HG02571 (cell line): ENCODE measurements around the gene POM121.
A peak's percentile ranks its signal among the peaks of the same experiment; 100 is the strongest.
"Not testable (repeated sequence)": the region's sequence is repeated elsewhere in the genome, so short reads cannot be mapped to it uniquely, and the experiment has no call there.

Source experiments
- ATAC-seq: cut with Tn5 transposase; IDR thresholded peaks from one replicate; pipeline ENCODE4 v1.9.1; 2021; ENCODE audit warnings: mild to moderate bottlenecking, moderate library complexity; ENCODE audit not compliant: unreplicated experiment

POM121 gene

GRCh38 chr7:72924733-72925545, at the start of gene POM121:
Gene POM121, plus strand, starts transcription at chr7:72925095. Its CDS starts 27 bp downstream, at chr7:72925122.
- ATAC-seq, result peak; percentile 82

- ATAC-seq, result peak; percentile 100
Observed at GRCh38 chr7:72879079-72879736, 45.7 kb upstream of the POM121 start.

- not testable (repeated sequence) for ATAC-seq
Observed at GRCh38 chr7:72879737-72880215, 45.1 kb upstream of the POM121 start.

- ATAC-seq, result not testable (repeated sequence)
Observed at GRCh38 chr7:72891750-72892149, 33.1 kb upstream of the POM121 start.

- ATAC-seq, result not testable (repeated sequence)
Observed at GRCh38 chr7:72904740-72905139, 20.2 kb upstream of the POM121 start.

DNA sequence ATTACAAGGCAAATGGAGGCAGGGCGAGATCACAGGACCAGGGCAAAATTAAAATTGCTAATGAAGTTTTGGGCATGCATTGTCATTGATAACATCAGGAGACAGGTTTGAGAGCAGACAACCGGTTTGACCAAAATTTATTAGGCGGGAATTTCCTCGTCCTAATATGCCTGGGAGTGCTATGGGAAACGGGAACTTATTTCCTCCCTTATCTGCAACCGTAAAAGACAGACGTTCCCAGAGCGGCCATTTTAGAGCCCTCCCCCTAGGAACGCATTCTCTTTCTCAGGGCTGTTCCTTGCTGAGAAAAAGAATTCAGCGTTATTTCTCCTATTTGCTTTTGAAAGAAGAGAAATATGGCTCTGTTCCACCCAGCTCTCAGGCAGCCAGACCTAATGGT, 16.5 kb upstream of the POM121 start:
- ATAC-seq, result not testable (repeated sequence)

GRCh38 chr7:72911395-72911794, 13.5 kb upstream of the POM121 start:
- not testable (repeated sequence) for ATAC-seq

DNA sequence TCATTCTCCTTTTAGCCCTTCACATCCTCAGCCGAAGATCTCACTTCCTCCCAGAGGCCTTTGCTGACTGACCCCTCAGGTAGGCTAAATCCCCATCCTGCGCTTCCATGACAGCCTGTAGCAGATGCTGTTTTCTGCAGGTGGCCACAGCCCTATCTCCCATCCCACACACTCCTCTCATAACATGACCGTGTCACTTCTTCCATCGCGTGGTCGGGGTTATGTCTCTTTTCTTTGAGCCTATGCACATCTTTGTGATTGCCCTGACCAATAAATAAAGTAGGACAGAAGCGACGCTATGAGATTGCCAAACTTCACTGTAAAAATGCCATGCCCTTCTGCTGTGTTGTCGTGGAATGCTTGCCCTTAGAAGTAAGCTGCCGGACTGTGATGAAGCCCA, 11.1 kb upstream of the POM121 start:
- ATAC-seq, result not testable (repeated sequence)

DNA sequence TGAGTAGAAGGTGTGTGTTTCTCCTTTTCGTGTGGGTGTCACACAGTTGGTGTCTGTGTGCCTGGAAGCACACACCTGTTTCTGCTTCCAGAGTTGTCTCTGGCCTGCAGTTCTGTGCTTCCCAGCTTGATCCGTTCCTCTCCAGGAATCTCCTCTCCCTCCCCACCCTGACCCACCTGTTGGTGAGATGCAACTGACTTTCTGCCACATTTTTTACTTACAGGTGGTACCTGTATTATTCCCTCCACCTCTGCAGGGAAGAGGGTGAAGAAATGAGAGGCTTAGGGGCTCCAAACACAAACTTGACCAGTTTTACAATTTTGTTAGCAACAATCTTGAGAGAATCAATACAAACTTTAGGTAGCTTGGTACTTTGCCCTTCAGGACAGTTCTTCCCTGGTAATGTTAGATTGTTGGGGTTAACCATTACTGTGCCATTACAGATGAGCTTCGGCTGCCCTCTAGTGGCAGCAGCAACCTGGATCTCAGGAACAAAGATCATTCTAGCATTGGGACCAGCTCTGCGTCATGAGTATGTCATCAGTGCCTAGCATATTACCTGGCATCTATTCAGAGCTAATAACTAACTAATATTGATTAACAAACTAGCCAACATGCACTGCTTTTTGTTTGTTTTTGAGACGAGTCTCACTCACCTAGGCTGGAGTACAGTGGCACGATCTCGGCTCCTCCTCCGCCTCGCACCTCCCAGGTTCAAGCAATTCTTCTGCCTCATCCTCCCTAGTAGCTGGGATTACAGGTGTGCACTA, 10.0 kb upstream of the POM121 start:
- ATAC-seq, result peak; percentile 67

DNA sequence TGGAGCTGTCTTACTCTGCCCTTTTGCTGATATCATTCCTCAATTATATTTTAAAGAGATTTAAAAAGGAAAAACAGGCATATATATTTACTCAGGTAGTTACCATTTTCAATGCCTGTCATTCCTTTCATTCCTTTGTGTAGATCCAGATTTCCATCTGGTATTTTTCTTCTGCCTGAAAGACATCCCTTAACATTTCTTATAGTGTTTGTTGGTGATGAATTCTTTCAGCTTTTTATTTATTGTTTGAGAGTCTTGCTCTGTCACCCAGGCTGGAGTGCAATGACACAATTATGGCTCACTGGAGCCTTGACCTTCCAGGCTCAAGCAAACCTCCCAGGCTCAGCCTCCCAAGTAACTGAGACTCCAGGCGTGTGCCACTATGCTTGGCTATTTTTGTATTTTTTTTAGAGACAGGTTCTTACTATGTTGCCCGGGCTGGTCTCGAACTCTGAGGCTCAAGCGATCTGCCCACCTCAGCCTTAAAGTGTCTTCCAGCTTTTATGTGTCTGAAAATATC, 5.6 kb upstream of the POM121 start:
- no peak for ATAC-seq

DNA sequence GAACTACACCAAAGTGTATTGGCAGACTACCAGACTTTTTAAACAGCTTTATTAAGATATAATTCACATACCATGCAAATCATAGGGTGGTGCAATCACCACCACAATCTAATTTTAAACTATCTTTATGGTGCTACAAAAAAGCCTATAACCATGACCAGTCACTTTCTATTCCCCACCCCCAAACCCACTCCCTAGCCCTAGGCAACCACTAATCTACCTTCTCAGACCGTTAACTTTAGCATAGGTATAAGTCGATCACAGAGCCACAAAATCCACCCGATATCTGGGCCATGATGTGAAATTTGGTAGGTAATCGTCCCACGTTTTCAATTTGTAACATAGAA, 536 bp upstream of the POM121 start:
- peak; percentile 16 for ATAC-seq

- ATAC-seq, result no peak
Observed at GRCh38 chr7:72925546-72926120, 738 bp downstream of the POM121 start.

DNA sequence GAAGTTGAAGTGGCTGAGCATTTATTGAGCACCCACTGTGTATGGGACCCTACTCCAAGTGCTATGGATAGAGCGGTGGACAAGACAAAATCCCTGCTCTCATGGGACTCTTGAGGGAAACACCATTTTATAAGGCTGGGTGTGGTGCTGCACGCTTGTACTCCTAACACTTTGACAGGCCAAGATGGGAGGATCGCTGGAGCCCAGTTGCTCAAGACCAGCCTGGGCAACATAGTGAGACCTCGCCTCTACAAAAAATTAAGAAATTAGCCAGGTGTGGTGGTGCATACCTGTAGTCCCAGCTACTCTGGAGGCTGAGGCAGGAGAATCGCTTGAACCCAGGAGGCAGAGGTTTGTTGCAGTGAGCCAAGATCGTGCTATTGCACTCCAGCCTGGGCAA, 2.9 kb downstream of the POM121 start:
- not testable (repeated sequence) for ATAC-seq

GRCh38 chr7:72928216-72928615, 3.3 kb downstream of the POM121 start:
- ATAC-seq, result not testable (repeated sequence)

DNA sequence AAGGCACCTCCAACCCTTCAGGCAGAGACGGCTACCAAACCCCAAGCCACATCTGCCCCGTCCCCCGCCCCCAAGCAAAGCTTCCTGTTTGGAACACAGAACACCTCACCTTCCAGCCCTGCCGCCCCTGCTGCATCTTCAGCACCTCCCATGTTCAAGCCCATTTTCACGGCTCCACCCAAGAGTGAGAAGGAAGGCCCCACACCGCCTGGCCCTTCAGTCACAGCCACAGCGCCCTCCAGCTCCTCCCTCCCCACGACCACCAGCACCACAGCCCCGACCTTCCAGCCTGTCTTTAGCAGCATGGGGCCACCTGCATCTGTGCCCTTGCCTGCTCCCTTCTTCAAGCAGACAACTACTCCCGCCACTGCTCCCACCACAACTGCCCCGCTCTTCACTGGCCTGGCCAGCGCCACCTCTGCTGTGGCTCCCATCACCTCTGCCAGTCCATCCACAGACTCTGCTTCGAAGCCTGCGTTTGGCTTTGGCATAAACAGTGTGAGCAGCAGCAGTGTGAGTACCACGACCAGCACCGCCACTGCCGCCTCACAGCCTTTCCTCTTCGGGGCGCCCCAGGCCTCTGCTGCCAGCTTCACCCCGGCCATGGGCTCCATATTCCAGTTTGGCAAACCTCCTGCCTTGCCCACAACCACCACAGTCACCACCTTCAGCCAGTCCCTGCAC, 17.3 kb downstream of the POM121 start:
- not testable (repeated sequence) for ATAC-seq

DNA sequence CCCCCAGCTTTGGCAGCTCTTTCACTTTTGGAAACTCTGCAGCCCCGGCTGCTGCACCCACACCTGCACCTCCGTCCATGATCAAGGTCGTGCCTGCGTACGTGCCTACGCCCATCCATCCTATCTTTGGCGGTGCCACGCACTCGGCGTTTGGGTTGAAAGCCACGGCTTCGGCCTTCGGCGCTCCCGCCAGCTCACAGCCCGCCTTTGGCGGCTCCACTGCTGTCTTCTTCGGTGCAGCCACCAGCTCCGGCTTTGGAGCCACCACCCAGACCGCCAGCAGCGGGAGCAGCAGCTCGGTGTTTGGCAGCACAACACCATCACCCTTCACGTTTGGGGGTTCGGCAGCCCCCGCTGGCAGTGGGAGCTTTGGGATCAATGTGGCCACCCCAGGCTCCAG, 18.1 kb downstream of the POM121 start:
- not testable (repeated sequence) for ATAC-seq

GRCh38 chr7:72944937-72945336, 20.0 kb downstream of the POM121 start:
- ATAC-seq, result not testable (repeated sequence)

- not testable (repeated sequence) for ATAC-seq
Observed at GRCh38 chr7:72945597-72945996, 20.7 kb downstream of the POM121 start.

DNA sequence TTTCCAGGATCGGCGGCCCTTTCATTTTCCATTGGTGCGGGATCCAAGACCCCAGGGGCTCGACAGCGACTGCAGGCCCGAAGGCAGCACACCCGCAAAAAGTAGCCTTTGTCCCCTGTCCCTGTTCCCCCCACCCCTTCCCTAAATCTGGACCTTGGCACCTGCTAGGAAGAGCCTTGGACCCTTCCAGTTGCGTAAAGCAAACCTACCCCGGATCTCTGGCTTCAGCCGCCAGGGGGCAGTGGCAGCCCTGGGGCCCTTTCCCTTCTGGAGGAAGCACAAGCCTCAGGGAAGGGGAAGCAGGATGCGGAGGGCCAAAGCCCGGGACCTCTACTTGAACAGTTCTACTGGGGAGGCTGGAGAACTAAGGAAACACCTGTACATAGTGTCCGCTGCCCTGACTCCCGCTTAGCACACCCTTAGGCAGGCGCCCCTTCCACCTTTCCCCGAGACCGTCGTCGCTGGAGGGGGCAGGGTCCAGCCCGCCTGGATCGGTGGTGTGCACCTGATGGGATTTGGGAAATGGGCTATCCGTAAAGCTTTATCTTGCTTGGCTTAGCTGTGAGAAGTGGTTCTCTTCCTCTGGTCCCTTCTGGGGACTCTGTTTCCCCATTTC, 21.3 kb downstream of the POM121 start:
- not testable (repeated sequence) for ATAC-seq

GRCh38 chr7:72948714-72949113, 23.8 kb downstream of the POM121 start:
- ATAC-seq, result not testable (repeated sequence)
